Cardiac atrium fibroblast (primary cell): ENCODE results near the gene ARID4A. TPM values are rescaled to one million over a fixed set of nuclear protein-coding genes. Genes with fewer than 3 reads are reported as not detected.

Experiments
- total RNA-seq: library from RNA; depleted of rRNA; stranded (reverse); fragments of >200 nt; gene quantifications from 2 replicates; pipeline ENCODE4 v1.2.3, GENCODE V29; 2015

The ARID4A gene
- total RNA-seq, result 1.8 and 3.6 TPM in 2 replicates

DNA sequence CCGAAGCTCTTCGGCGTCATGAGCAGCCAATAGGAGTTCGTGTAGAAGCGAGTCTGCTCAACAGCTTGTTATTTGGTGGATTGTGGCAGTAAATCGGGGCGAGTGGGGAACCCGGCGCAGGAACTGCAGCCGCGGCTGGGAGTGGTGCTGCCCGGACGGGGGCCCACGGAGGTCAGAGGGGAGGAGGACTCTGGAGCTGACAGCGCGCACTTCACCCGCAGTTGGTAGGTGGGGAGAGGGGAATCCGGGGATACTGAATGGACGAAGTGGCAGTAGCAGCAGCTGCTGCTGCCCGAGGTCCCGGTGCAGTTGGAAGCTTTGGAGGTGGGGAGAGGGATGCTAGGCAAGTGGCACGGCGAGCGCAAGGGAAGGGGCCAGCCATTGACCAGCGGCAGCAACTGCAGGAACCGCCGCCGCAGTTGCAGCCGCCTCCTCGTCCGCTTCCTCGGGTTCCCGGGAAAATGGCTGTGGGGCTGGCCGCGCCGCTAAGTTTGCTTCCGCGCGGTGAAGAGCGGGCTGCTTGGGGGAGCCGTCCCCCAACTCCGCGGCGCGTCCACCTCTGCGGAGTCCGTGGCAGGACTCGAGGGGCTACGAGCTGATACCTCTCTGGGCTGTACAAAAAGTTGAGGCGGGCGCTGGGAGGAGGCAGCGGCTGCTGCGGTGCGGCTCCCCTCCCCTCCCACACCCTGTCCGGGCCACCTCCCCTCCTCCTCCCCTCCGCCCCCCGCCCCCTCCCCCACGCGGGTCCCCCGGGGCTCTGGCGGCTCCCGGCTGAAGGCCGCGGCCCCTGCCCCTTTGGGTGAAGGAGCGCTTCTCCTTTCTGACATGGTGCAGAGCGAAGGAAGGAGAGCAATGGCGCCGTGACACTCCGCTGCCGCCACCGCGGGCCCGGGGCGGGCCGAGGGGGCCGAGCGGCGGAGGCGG, at the start of gene ARID4A:
TSS of gene ARID4A (plus strand) at position 79 of the 924 bp plus-strand sequence. CDS start 1,300 bp downstream, outside the sequence.

GRCh38 chr14:58395812-58396788, 97.7 kb downstream of the ARID4A start, which contains the start of gene TOMM20L:
TSS of gene TOMM20L (plus strand) at chr14:58395930. CDS start at chr14:58395958, 28 bp downstream.

Other genes with a start within 250 kb of the ARID4A start
- gene ARMH4, start 146.3 kb upstream of the ARID4A start, total RNA-seq, result 2.1 and 2.2 TPM in 2 replicates
- 109 and 136 TPM in 2 replicates for gene ACTR10, start 98.4 kb upstream of the ARID4A start, total RNA-seq
- 103 and 141 TPM in 2 replicates for gene PSMA3, start 53.7 kb upstream of the ARID4A start, total RNA-seq
- not detected in 2 replicates for gene TOMM20L, start 97.4 kb downstream of the ARID4A start, total RNA-seq
- 26.4 and 70.0 TPM in 2 replicates for gene TIMM9, start 129.0 kb downstream of the ARID4A start, total RNA-seq
- gene KIAA0586, start 129.2 kb downstream of the ARID4A start, total RNA-seq, result 4.9 and 9.4 TPM in 2 replicates